HG02885 (cell line): ENCODE measurements around the gene RP2.

Experiments used
- ATAC-seq: cut with Tn5 transposase; IDR thresholded peaks from one replicate; pipeline ENCODE4 v1.9.1; 2021; ENCODE audit warnings: mild to moderate bottlenecking; ENCODE audit not compliant: unreplicated experiment, poor library complexity

RP2 gene

DNA sequence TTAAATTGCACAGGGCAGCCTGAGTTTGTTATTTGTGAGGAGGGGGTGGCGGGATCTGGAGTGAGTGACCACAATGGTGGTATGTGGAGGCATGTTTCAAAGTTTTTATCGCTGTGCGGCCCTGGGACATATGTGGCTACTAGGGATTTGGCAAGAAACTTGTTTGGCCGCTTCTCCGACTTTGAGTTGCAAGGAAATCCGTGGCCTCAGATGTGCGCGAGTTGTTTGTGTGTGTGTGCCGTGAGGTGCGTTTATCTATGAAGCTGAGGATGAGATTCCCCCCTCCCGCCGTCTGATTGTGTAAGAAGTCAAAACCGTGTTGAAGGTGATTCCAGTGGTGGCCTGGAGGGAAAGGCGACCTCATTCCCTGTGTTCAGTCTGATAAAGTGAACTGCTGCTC, 76.8 kb downstream of the RP2 start:
- no peak for ATAC-seq

DNA sequence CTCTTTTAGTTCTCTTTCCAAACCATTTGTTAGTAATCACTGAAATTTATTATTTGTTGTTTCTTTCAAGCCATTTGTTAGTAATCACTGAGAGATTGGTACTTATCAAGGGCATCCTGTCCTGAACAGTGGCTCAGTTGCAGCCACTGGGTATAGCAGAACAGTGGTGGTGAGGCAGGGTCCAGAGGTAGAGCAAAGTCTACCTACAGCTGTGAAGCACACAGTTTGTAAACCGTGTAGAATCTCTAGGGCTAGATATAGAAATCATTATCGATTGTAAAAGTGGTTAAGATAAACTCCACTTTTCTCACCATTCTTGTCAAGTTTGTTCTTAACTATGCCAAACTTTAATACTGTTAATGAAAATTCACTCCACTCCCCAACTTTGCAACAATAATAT, 79.4 kb downstream of the RP2 start:
- ATAC-seq = no peak

DNA sequence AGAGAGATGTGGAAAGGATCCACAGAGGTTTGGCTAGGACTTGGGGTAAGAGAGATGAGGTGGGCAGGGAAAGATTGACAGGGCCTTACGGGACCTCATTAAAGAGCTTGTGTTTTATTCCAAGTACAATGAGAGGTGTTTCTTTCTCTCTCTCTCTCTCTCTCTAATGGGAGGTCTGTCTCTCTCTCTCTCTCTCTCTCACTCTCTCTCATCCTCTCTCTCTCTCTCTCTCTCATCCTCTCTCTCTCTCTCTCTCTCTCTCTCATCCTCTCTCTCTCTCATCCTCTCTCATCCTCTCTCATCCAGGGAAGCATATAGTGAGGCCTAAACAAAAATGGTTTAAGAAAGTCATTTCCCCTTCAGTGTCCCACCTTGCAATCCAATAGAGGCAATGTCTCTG, 80.8 kb downstream of the RP2 start:
- ATAC-seq = no peak

DNA sequence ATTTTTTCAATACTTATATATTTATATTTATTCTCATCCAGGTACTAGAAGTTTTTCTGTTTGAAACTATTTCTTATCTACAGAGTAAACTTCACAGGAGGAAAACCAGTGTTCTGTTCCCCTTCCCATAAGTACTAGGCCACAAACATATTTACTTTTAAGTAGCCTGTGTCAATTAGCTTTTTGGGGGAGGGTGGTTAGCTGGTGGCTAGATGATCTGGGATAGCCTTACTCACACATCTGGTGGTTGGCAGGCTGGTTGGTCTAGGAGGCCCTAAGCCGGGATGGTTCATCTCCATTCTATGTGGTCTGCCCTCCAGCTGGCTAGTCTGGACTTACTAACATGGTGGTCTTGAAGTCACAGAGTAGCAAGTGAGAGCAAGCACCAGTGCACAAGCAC, 81.6 kb downstream of the RP2 start:
- no peak for ATAC-seq

DNA sequence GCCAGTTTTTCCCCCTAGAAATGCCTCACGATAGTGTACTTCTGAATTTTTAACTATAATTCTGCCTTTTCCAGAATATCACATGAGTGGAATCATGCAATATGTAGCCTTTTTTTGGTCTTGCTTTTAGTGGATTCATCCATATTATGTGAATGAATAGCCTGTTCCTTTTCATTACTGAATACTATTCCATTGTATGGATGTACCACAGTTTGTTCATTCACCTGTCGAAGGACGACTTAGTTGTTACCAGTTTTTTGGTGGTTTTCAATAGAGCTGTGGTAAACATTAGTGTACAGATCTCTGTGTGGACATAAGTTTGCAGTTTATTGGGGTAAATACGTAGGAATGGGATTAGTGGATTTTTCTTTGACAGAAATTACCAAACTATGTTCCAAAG, 83.4 kb downstream of the RP2 start:
- ATAC-seq = no peak

DNA sequence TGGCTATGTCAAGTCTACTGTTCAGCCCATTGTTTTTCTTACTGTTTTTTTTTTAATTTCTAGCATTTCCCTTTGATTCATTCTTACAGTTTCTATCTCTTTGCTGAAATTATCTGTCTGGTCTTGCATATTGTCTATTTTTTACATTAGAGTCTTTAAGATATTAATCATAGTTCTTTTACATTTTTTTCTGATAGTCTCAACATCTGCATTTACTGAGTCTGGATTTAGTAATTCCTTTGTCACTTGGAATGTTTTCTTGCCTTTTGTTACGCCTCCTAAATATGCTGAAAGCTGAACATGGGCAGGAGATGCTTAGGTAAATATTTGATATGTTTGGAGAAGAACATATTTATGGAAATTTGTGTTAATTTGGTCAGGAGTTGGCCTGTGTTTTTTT, 85.8 kb downstream of the RP2 start:
- ATAC-seq = no peak

DNA sequence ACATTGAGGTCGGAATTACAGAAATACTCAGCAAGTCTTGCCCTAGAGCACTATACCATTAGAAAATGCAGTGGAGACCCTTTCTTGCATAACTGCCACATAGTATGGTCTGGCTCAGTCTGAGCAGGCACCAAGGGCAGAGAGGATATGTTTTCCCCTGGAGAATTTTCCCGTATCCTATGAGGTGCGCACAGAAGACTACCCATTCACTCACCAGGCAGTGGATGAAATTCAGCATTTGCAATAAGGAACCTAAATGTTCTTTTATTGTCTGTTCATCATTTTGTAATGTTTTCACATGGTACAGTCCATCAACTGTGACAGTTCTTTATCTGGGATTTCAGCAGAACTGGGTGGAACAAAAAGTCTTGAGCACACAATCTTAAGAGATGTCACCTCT, 90.9 kb downstream of the RP2 start:
- ATAC-seq = no peak

DNA sequence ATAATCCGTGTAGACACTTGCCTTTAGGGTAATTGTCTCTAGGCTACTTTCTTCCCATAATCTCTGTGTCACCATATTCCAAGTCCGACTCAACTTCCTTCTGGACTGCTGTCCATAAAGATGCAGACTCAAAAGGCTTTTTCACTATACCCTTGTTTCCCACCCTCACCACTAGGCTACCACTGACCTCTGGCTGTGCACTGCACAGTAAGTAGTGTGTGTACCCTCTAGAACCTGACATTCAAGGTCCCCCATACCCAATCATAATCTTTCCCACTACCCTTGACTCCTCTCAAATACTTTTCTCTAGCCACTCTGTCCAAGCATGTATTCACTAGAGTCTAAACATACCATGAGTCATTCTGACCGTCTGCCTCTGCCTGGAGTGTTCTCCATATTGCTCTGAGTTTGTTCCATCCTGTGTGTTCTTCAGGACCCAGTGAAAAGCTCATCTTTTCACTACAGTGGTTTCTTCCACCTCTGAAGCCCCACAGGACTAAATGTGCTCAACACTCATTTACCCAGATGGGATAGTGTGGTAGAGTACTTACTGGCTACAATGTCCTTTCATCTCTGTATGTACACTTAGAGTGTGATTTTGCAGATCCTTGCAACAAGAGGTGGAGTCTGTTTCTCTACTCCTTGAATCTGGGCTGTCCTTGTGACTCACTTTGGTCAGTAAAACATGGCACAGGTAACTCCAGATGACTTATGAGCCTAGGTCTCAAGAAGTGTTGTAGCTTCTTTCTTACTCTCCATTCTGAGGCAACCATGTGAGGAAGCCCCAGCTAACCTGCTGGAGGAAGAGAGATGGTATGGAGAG, 92.8 kb downstream of the RP2 start:
- ATAC-seq = no peak
